SK-N-SH (cell line): ENCODE results near the gene ATG7.

ENCODE experiments used
- CTCF ChIP-seq: fragments of 200-600 bp; sonication (generic); IDR thresholded peaks from 2 replicates; pipeline ENCODE4 v1.6.1; 2017; ENCODE audit warnings: antibody characterized with exemption, mild to moderate bottlenecking, moderate library complexity
- EP300 ChIP-seq, 2 experiments: IDR thresholded peaks; 2 replicates each; pipeline versions ENCODE4 v1.4.0 to v1.6.1; 2012; ENCODE audit warnings: borderline replicate concordance in 1 of 2, low read depth in 1 of 2, low read length in 1 of 2
- GABPA ChIP-seq: IDR thresholded peaks from 2 replicates; pipeline ENCODE4 v1.4.0; 2012; ENCODE audit warnings: low read depth, mild to moderate bottlenecking
- IRF3 ChIP-seq: fragments of 150-350 bp; IDR thresholded peaks from 2 replicates; pipeline ENCODE4 v1.6.1; 2016; ENCODE audit warnings: mild to moderate bottlenecking, low read depth, low read length
- JUND ChIP-seq: IDR thresholded peaks from 2 replicates; pipeline ENCODE4 v1.4.0; 2012
- USF2 ChIP-seq: fragments of 150-350 bp; IDR thresholded peaks from 2 replicates; pipeline ENCODE4 v1.6.1; 2017; ENCODE audit warnings: antibody characterized with exemption, low read length, low read depth, borderline replicate concordance
- YY1 ChIP-seq: IDR thresholded peaks from 2 replicates; pipeline ENCODE4 v1.4.0; 2012; ENCODE audit warnings: low read depth, mild to moderate bottlenecking

GRCh38 chr3:11389386-11390268, 117.4 kb downstream of the ATG7 start:
- TF ChIP-seq CTCF (no peak), IRF3 (no peak), JUND (no peak), USF2 (no peak), GABPA (no peak), YY1 (no peak), EP300 (IDR thresholded peaks at IDR 0.05; ENCODE audit: borderline replicate concordance in 1 of 2, low read depth in 1 of 2, low read length in 1 of 2) (no peak)
